ENCODE measurements around the gene ARHGDIA.
"Not testable (repeated sequence)": the region's sequence is repeated elsewhere in the genome, so short reads cannot be mapped to it uniquely, and the experiment has no call there.

ARHGDIA gene

GRCh38 chr17:81843713-81844326 lies 27.3 kb downstream of the ARHGDIA start:
- TF ChIP-seq POLR2A (IDR thresholded peaks at IDR 0.05; ENCODE audit: extremely low read depth, insufficient read length): no peak
- no peak for TF ChIP-seq MYC (IDR thresholded peaks at IDR 0.05; ENCODE audit: low read depth, low read length)
- no peak for TF ChIP-seq CTCF (IDR thresholded peaks at IDR 0.05; ENCODE audit: low read depth, low read length)
- TF ChIP-seq MAX (IDR thresholded peaks at IDR 0.05; ENCODE audit: low read depth, low read length): no peak
- DNase-seq (ENCODE audit: low read depth): no peak
- no peak overlapping the region for H3K4me3 ChIP-seq (ENCODE audit: low read depth, low read length)

- peak; percentile 65 for DNase-seq (ENCODE audit: low read depth)
- TF ChIP-seq MYC (IDR thresholded peaks at IDR 0.05; ENCODE audit: low read depth, low read length): no peak
- TF ChIP-seq POLR2A (IDR thresholded peaks at IDR 0.05; ENCODE audit: extremely low read depth, insufficient read length): peak; percentile 26
- no peak for TF ChIP-seq CTCF (IDR thresholded peaks at IDR 0.05; ENCODE audit: low read depth, low read length)
- H3K4me3 ChIP-seq (ENCODE audit: low read depth, low read length): no peak overlapping the region
Observed at GRCh38 chr17:81842725-81843504, 28.2 kb downstream of the ARHGDIA start.

- no peak for TF ChIP-seq MAX (IDR thresholded peaks at IDR 0.05; ENCODE audit: low read depth, low read length)
- TF ChIP-seq CTCF (IDR thresholded peaks at IDR 0.05; ENCODE audit: low read depth, low read length): no peak
- no peak for TF ChIP-seq MYC (IDR thresholded peaks at IDR 0.05; ENCODE audit: low read depth, low read length)
- no peak for TF ChIP-seq POLR2A (IDR thresholded peaks at IDR 0.05; ENCODE audit: extremely low read depth, insufficient read length)
- no peak overlapping the region for H3K4me3 ChIP-seq (ENCODE audit: low read depth, low read length)
- no peak for DNase-seq (ENCODE audit: low read depth)
Observed at GRCh38 chr17:81842378-81842724, 28.8 kb downstream of the ARHGDIA start.

GRCh38 chr17:81841866-81842265 lies 29.3 kb downstream of the ARHGDIA start:
- peak; percentile 89 for DNase-seq (ENCODE audit: low read depth)
- TF ChIP-seq CTCF (IDR thresholded peaks at IDR 0.05; ENCODE audit: low read depth, low read length) (no peak), MYC (IDR thresholded peaks at IDR 0.05; ENCODE audit: low read depth, low read length) (no peak), POLR2A (IDR thresholded peaks at IDR 0.05; ENCODE audit: extremely low read depth, insufficient read length) (no peak), MAX (IDR thresholded peaks at IDR 0.05; ENCODE audit: low read depth, low read length) (no peak)
- peak overlapping the region; percentile 54 for H3K4me3 ChIP-seq (ENCODE audit: low read depth, low read length)

GRCh38 chr17:81840826-81841778 lies 30.0 kb downstream of the ARHGDIA start:
- DNase-seq (ENCODE audit: low read depth): peak; percentile 92
- H3K4me3 ChIP-seq (ENCODE audit: low read depth, low read length): peak overlapping the region; percentile 54
- TF ChIP-seq CTCF (IDR thresholded peaks at IDR 0.05; ENCODE audit: low read depth, low read length) (no peak), MYC (IDR thresholded peaks at IDR 0.05; ENCODE audit: low read depth, low read length) (no peak; the same call in 1 of the 2 replicates), MAX (IDR thresholded peaks at IDR 0.05; ENCODE audit: low read depth, low read length) (peak; percentile 75; the same call in 1 of the 2 replicates), POLR2A (IDR thresholded peaks at IDR 0.05; ENCODE audit: extremely low read depth, insufficient read length) (peak; percentile 31)

GRCh38 chr17:81840059-81840458 lies 31.1 kb downstream of the ARHGDIA start:
- not testable (repeated sequence) for H3K4me3 ChIP-seq (ENCODE audit: low read depth, low read length); DNase-seq (ENCODE audit: low read depth)

Measured in NB4 (cell line).